GM12878 (cell line): ENCODE results near the gene CNOT3. TPM values are rescaled to one million over a fixed set of nuclear protein-coding genes. Genes with fewer than 3 reads are reported as not detected.
"Not testable (repeated sequence)": the region's sequence is repeated elsewhere in the genome, so short reads cannot be mapped to it uniquely, and the experiment has no call there.

Source experiments
- ATAC-seq: fragments of 200-7000 bp; cut with Tn5 transposase; 3 replicates; pipeline ENCODE4 v1.9.1; 2020; ENCODE audit warnings: mild to moderate bottlenecking, moderate library complexity
- BruUV-seq: library from RNA; stranded (reverse); fragments of 400-500 nt; replicated peaks from 2 replicates; lab custom pipeline; 2021; lab: Mats Ljungman, UMichigan
- CTCF ChIA-PET: fragments of 300-600 bp; sonication (Branson Sonifier 250); formaldehyde crosslinking; extraction: SDS; loops from one replicate; lab custom pipeline; 2021; ENCODE audit warnings: inconsistent platforms; lab: Yijun Ruan, JAX
- POLR2A ChIA-PET: fragments of 350-600 bp; formaldehyde crosslinking; extraction: SDS; loops from one replicate; lab custom pipeline; 2021; ENCODE audit warnings: inconsistent platforms; lab: Charles Lee
- RAD21 ChIA-PET: fragments of 300-600 bp; sonication (Branson Sonifier 250); formaldehyde crosslinking; loops from one replicate; lab custom pipeline; 2023; ENCODE audit warnings: antibody characterized with exemption; ENCODE audit not compliant: unreplicated experiment; lab: Charles Lee
- SMC1A ChIA-PET: fragments of 300-600 bp; sonication (Branson Sonifier 250); formaldehyde crosslinking; loops from one replicate; lab custom pipeline; 2023; ENCODE audit not compliant: unreplicated experiment, uncharacterized antibody; lab: Charles Lee
- DNase-seq: peaks from one replicate; pipeline ENCODE4 v3.0.0-alpha.2; 2011; ENCODE audit warnings: low read depth, low spot score
- FAIRE-seq: peaks from 3 replicates; lab custom pipeline; 2011; peaks lifted over from hg19 to GRCh38; lab: Jason Lieb, UNC
- H2AFZ ChIP-seq: 2 replicates; pipeline ENCODE4 v1.6.0; 2011; ENCODE audit warnings: low read depth, low read length, control low read depth; ENCODE audit not compliant: control insufficient read depth
- H3K27ac ChIP-seq: 2 replicates; pipeline ENCODE4 v1.5.1; 2011; ENCODE audit warnings: control low read depth; ENCODE audit not compliant: control insufficient read depth, insufficient read depth
- H3K27me3 ChIP-seq, 2 experiments: replicated peaks in 1 of 2; 2 replicates each; pipeline versions ENCODE4 v1.6.0 to v1.6.1; 2011; ENCODE audit warnings: low read length in 1 of 2; ENCODE audit not compliant: control insufficient read depth in 2 of 2, insufficient read depth in 2 of 2
- H3K36me3 ChIP-seq, 2 experiments: 2 replicates each; pipeline ENCODE4 v1.5.1; 2011; ENCODE audit warnings: low read length in 1 of 2; ENCODE audit not compliant: control insufficient read depth in 2 of 2, insufficient read depth in 2 of 2
- H3K4me1 ChIP-seq: 2 replicates; pipeline ENCODE4 v1.6.1; 2011; ENCODE audit warnings: mild to moderate bottlenecking, low read length, moderate library complexity, mixed read lengths; ENCODE audit not compliant: control insufficient read depth, insufficient read depth
- H3K4me2 ChIP-seq: 2 replicates; pipeline ENCODE4 v1.6.0; 2011; ENCODE audit warnings: control low read depth; ENCODE audit not compliant: control insufficient read depth, insufficient read depth
- H3K4me3 ChIP-seq: fragments of 200-600 bp; sonication (generic); 2 replicates; pipeline ENCODE4 v1.5.1; 2016
- H3K79me2 ChIP-seq: 2 replicates; pipeline ENCODE4 v1.6.0; 2011; ENCODE audit warnings: low read length; ENCODE audit not compliant: control insufficient read depth, insufficient read depth
- H3K9ac ChIP-seq: 2 replicates; pipeline ENCODE4 v1.8.0; 2011; ENCODE audit warnings: low read length, control low read depth, mixed read lengths; ENCODE audit not compliant: control insufficient read depth, insufficient read depth
- H3K9me3 ChIP-seq: replicated peaks from 3 replicates; pipeline ENCODE4 v1.5.1; 2011; ENCODE audit warnings: mild to moderate bottlenecking, low read length; ENCODE audit not compliant: control insufficient read depth, insufficient read depth
- H4K20me1 ChIP-seq: 2 replicates; pipeline ENCODE4 v1.6.0; 2011; ENCODE audit not compliant: control insufficient read depth, insufficient read depth
- DPF2 ChIP-seq: fragments of 450-650 bp; IDR thresholded peaks from 2 replicates; pipeline ENCODE4 v1.6.1; 2017; ENCODE audit warnings: mild to moderate bottlenecking
- NBN ChIP-seq: fragments of 450-650 bp; IDR thresholded peaks from 2 replicates; pipeline ENCODE4 v1.6.1; 2016
- RCOR1 ChIP-seq: conservative IDR thresholded peaks from 2 replicates; pipeline ENCODE4 v1.6.1; 2012; ENCODE audit warnings: low read depth, low read length, improper control_type of control experiment
- RELB ChIP-seq: fragments of 450-650 bp; IDR thresholded peaks from 2 replicates; pipeline ENCODE4 v1.6.1; 2017; ENCODE audit warnings: low read depth, mild to moderate bottlenecking, moderate library complexity
- ZNF274 ChIP-seq: IDR thresholded peaks from one replicate; pipeline ENCODE4 v1.8.0; 2011; ENCODE audit not compliant: insufficient read length, insufficient read depth
- WGBS: methylation state at CpG from one replicate; pipeline ENCODE4 v1.1.6; 2016; ENCODE audit warnings: low lambda C conversion rate; ENCODE audit not compliant: insufficient replicate concordance, insufficient coverage; ENCODE audit errors: missing lambda C conversion rate; 5-methylcytosine and 5-hydroxymethylcytosine counted together
- in situ Hi-C: fragments of 300-500 bp; cut with MboI; formaldehyde crosslinking; loops from 9 replicates; pipeline ENCODE4 v1.14.3; 2018; ENCODE audit warnings: mixed read lengths
- intact Hi-C: fragments of 100-400 bp; cut with micrococcal nuclease; formaldehyde crosslinking; loops from one replicate; pipeline ENCODE4 v1.14.2; 2022; ENCODE audit not compliant: unreplicated experiment
- polyA plus RNA-seq, 11 experiments: library from polyadenylated mRNA; depleted of rRNA in 4 of 11; unstranded in 6 of 11; stranded (reverse) in 5 of 11; fragments of >200 nt; fragmentation: Nextera tagmentation in 4 of 11; fragmentation: Illumina TruSeq in 1 of 11; extraction: Ambion mirVana in 4 of 11; extraction: Trizol in 1 of 11; gene quantifications; 1 replicate in 1 of 11; 2 replicates in 10 of 11; pipeline versions ENCODE4 v1.2.1 to v1.2.3, GENCODE V29; 2011 to 2016; ENCODE audit warnings: inconsistent platforms in 2 of 11, missing spikeins in 2 of 11, low read depth in 1 of 11
- total RNA-seq, 4 experiments: library from RNA; depleted of rRNA in 3 of 4; stranded (reverse); fragments of >200 nt in 3 of 4; fragmentation: Illumina TruSeq in 1 of 4; extraction: Trizol in 1 of 4; gene quantifications; 2 replicates each; pipeline versions ENCODE4 v1.2.1 to v1.2.3, GENCODE V29; 2013 to 2021

CNOT3 gene
- total and polyA plus RNA-seq, 10 of the 15 experiments (the other 5 are each of a cell fraction or from before 2014, with no cell fraction given): 0.14 to 45.1 (median 14.0) TPM

- TF ChIP-seq RELB: no peak
- TF ChIP-seq NBN: no peak
- no peak for TF ChIP-seq ZNF274
- TF ChIP-seq DPF2: no peak
- no peak for TF ChIP-seq RCOR1
Observed at GRCh38 chr19:54169149-54169740, 31.7 kb downstream of the CNOT3 start (continued).

- H3K4me2 ChIP-seq, H3K36me3 ChIP-seq, BruUV-seq, RAD21 ChIA-PET, FAIRE-seq, intact Hi-C loops, H3K4me3 ChIP-seq, H3K27ac ChIP-seq, H3K27me3 ChIP-seq, in situ Hi-C loops, H2AFZ ChIP-seq, DNase-seq, H3K9ac ChIP-seq, H3K4me1 ChIP-seq, ATAC-seq, H3K79me2 ChIP-seq, H4K20me1 ChIP-seq, H3K9me3 ChIP-seq: not testable (repeated sequence)
- SMC1A ChIA-PET: interaction anchor here (0.7 kb wide), 1 partner anchor 150 kb away, joined by 4 read pairs; no protein-coding TSS in a partner anchor
- CTCF ChIA-PET: interaction anchor here (2.6 kb wide), 1 partner anchor 61 kb away, joined by 9 read pairs; no protein-coding TSS in a partner anchor
- 41% methylated on average over 15 of the region's 23 CpGs for WGBS
- POLR2A ChIA-PET: interaction anchor here (0.5 kb wide), 1 partner anchor 1499 kb away, joined by 3 read pairs; no protein-coding TSS in a partner anchor
Observed at GRCh38 chr19:54171736-54172431, 34.3 kb downstream of the CNOT3 start.
